ENCODE results near the gene HYAL3. TPM values are rescaled to one million over a fixed set of nuclear protein-coding genes. Genes with fewer than 3 reads are reported as not detected.

The HYAL3 gene
- total RNA-seq, 2 experiments from 2014 or later = 3.0 to 3.2 TPM

DNA sequence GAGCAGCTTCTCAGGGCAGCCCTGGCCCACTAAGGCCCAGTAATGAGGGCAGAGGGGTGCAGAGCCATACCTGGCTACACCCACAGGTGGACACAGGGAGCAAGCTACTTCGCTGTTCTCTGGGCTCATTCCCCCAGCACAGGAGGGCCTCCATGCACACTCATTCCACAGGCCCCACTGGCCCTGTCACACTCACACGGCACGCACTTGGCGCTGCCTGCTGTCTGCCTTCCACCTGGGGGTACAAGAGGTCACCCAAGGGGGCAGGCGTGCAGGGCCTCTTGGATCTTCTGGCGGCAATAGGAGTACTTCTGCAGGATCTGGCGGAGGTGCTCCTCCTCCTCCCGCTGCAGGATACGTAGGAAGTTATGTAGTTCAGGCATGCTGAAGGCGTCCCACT, 31.1 kb upstream of the HYAL3 start:
- intact Hi-C loops (cut with DNase I, micrococcal nuclease) = no loop called here
- Mint-ChIP-seq H3K9me3 (no peaks in the 10 kb centered on the region), H3K27me3 (no peaks in the 10 kb centered on the region), H3K36me3 (ENCODE audit: low read depth) (peaks cover 51% of the 10 kb centered on the region), H3K4me3 (no peak overlapping the region), H3K4me1 (ENCODE audit: low read depth) (peaks cover 35% of the 10 kb centered on the region), H3K27ac (no peak overlapping the region)
- no peaks in the 10 kb centered on the region for H3K27me3 ChIP-seq (ENCODE audit: control insufficient read depth in 1 of 2, insufficient read depth in 2 of 2, low read length in 2 of 2)
- H3K36me3 ChIP-seq (ENCODE audit: insufficient read depth, low read length) = peaks cover 49% of the 10 kb centered on the region
- no peaks in the 10 kb centered on the region for H3K9me3 ChIP-seq (ENCODE audit: control insufficient read depth in 1 of 2, insufficient read depth in 1 of 2, low read length in 2 of 2)
- CTCF ChIA-PET = no interaction called here
- no peak overlapping the region for H3K4me3 ChIP-seq (ENCODE audit: low read length)
- POLR2A ChIA-PET = no interaction called here
- H3K4me1 ChIP-seq (ENCODE audit: insufficient read depth, low read length) = peaks cover 53% of the 10 kb centered on the region
- no peak for TF ChIP-seq CTCF (IDR thresholded peaks at IDR 0.05)
- no peak overlapping the region for H3K27ac ChIP-seq (ENCODE audit: low read depth in 1 of 2, low read length in 2 of 2)
- ATAC-seq (ENCODE audit: poor library complexity) = no peak
- DNase-seq = peak in 1 of 14 experiments; percentile 20

DNA sequence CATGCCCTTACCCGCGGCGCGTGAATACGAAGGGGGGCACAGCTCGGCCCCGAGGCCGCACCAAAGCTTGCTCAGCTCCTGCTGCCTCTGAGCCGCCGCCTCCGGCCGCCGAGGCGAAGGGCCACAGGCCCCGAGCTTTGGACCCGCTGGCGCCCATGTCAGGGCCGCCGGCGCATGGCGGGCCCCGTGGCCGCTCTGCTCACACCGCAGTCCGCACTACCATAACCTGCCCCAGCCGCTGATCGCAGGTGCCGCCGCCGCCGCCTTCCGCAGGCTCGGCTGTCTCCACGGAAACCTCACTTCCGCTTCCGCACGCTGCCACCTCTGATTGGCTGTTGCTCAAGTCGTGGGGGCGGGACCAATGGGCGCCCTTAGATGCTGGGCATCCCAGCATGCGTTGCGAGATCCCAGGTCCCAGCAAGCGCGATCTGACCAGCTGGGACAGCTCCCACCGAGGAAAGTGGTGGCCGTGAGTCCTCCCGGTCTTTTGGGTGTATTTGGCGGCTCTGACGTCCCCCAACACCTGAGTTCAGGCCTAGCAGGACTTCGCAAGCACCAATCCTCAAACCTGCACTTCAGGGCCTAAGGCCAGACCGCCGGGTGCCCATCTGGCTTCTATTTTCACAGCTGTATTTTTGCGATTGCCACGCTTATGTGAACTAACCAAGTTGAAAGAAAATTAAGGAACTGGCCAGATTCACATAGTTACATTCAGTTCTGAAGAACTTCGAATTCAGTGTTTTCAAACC, 28.9 kb upstream of the HYAL3 start, which contains the start of gene TUSC2:
Gene TUSC2 (minus strand): TSS at position 281 of the 749 bp plus-strand sequence. CDS start 124 bp downstream, at position 157.
- Histone ChIP-seq H3K4me3 (ENCODE audit: low read length) (peak within 1 kb of the TSS; percentile 90), H3K27me3 (ENCODE audit: control insufficient read depth in 1 of 2, insufficient read depth in 2 of 2, low read length in 2 of 2) (no peaks in the 10 kb centered on the region), H3K9me3 (ENCODE audit: control insufficient read depth in 1 of 2, insufficient read depth in 1 of 2, low read length in 2 of 2) (no peaks in the 10 kb centered on the region), H3K27ac (ENCODE audit: low read depth in 1 of 2, low read length in 2 of 2) (peak within 1 kb of the TSS; percentile 47 to 81), H3K4me1 (ENCODE audit: insufficient read depth, low read length) (peaks cover 41% of the 10 kb centered on the region), H3K36me3 (ENCODE audit: insufficient read depth, low read length) (peaks cover 45% of the 10 kb centered on the region)
- intact Hi-C loops (cut with DNase I, micrococcal nuclease) = loop anchor here in 1 of 2 experiments (1.0 kb wide), 1 partner anchor 9 kb away; no protein-coding TSS in a partner anchor
- H3K36me3 Mint-ChIP-seq (ENCODE audit: low read depth) = peaks cover 52% of the 10 kb centered on the region
- no peaks in the 10 kb centered on the region for H3K27me3 Mint-ChIP-seq
- peak within 1 kb of the TSS; percentile 97 for H3K4me3 Mint-ChIP-seq
- ATAC-seq (ENCODE audit: poor library complexity) (peak; percentile 95), DNase-seq (peak; percentile 91 to 98 (median 94))
- H3K9me3 Mint-ChIP-seq = no peaks in the 10 kb centered on the region
- TF ChIP-seq CTCF (IDR thresholded peaks at IDR 0.05) = no peak
- CTCF ChIA-PET = interaction anchor here (0.6 to 1.6 kb wide), 2 partner anchors 9 to 19 kb away, joined by 3 to 5 read pairs; no protein-coding TSS in a partner anchor
- H3K4me1 Mint-ChIP-seq (ENCODE audit: low read depth) = peaks cover 30% of the 10 kb centered on the region
- peak within 1 kb of the TSS; percentile 92 for H3K27ac Mint-ChIP-seq
- POLR2A ChIA-PET = interaction anchor here (0.5 to 4.7 kb wide), 14 partner anchors 10 to 1855 kb away, joined by 3 to 58 read pairs (median 4); partner anchors contain the start of genes CYB561D2, HYAL3, MANF and NAA80

- CTCF ChIA-PET = interaction anchor here (1.6 kb wide), 1 partner anchor 10 kb away, joined by 5 read pairs; no protein-coding TSS in a partner anchor
- ATAC-seq (ENCODE audit: poor library complexity) (no peak), DNase-seq (peak in 1 of 14 experiments; percentile 16)
- H3K27ac ChIP-seq (ENCODE audit: low read depth in 1 of 2, low read length in 2 of 2) = no peak overlapping the region
- POLR2A ChIA-PET = interaction anchor here (1.0 to 4.7 kb wide), 8 partner anchors 11 to 1854 kb away, joined by 3 to 58 read pairs (median 8); partner anchors contain the start of genes CYB561D2, HYAL3, MANF and NAA80
- Mint-ChIP-seq H3K9me3 (no peaks in the 10 kb centered on the region), H3K27ac (peak overlapping the region; percentile 92), H3K27me3 (no peaks in the 10 kb centered on the region), H3K36me3 (ENCODE audit: low read depth) (peaks cover 49% of the 10 kb centered on the region), H3K4me3 (peak overlapping the region; percentile 97), H3K4me1 (ENCODE audit: low read depth) (peaks cover 30% of the 10 kb centered on the region)
- H3K36me3 ChIP-seq (ENCODE audit: insufficient read depth, low read length) = peaks cover 40% of the 10 kb centered on the region
- intact Hi-C loops (cut with DNase I, micrococcal nuclease) = no loop called here
- no peak for TF ChIP-seq CTCF (IDR thresholded peaks at IDR 0.05)
- no peaks in the 10 kb centered on the region for H3K9me3 ChIP-seq (ENCODE audit: control insufficient read depth in 1 of 2, insufficient read depth in 1 of 2, low read length in 2 of 2)
- no peaks in the 10 kb centered on the region for H3K27me3 ChIP-seq (ENCODE audit: control insufficient read depth in 1 of 2, insufficient read depth in 2 of 2, low read length in 2 of 2)
- H3K4me1 ChIP-seq (ENCODE audit: insufficient read depth, low read length) = peaks cover 46% of the 10 kb centered on the region
- H3K4me3 ChIP-seq (ENCODE audit: low read length) = peak overlapping the region; percentile 90
Observed at GRCh38 chr3:50327129-50327528, 27.9 kb upstream of the HYAL3 start.
